Skeletal muscle cell (primary cell): ENCODE data around the gene ADCK2.
A peak's percentile ranks its signal among the peaks of the same experiment; 100 is the strongest.
"Not testable (repeated sequence)": the region's sequence is repeated elsewhere in the genome, so short reads cannot be mapped to it uniquely, and the experiment has no call there.

Experiments used
- DNase-seq: peaks from one replicate; pipeline ENCODE4 v3.0.0-alpha.2; 2010; ENCODE audit warnings: low read depth
- H3K4me3 ChIP-seq: 2 replicates; pipeline ENCODE4 v1.5.1; 2011; ENCODE audit warnings: low read depth, mild to moderate bottlenecking, control low read depth, low read length, moderate library complexity

ADCK2 gene

GRCh38 chr7:140688341-140688740 lies 15.6 kb downstream of the ADCK2 start:
- no peak overlapping the region for H3K4me3 ChIP-seq
- no peak for DNase-seq

GRCh38 chr7:140689199-140690152 lies 16.7 kb downstream of the ADCK2 start:
- no peak for DNase-seq
- no peak overlapping the region for H3K4me3 ChIP-seq

- no peak for DNase-seq
- no peak overlapping the region for H3K4me3 ChIP-seq
Observed at GRCh38 chr7:140691376-140692045, 18.8 kb downstream of the ADCK2 start.

GRCh38 chr7:140693849-140694248 lies 21.1 kb downstream of the ADCK2 start:
- DNase-seq, H3K4me3 ChIP-seq: not testable (repeated sequence)

GRCh38 chr7:140694592-140694991 lies 21.8 kb downstream of the ADCK2 start:
- H3K4me3 ChIP-seq: no peak overlapping the region
- DNase-seq: no peak

- no peak for DNase-seq
- no peak overlapping the region for H3K4me3 ChIP-seq
Observed at GRCh38 chr7:140695381-140695780, 22.6 kb downstream of the ADCK2 start.

- DNase-seq: peak; percentile 74
- H3K4me3 ChIP-seq: peak overlapping the region; percentile 87
Observed at GRCh38 chr7:140696024-140696679, 23.4 kb downstream of the ADCK2 start.

- H3K4me3 ChIP-seq: peak within 1 kb of the TSS; percentile 87
- peak; percentile 36 for DNase-seq
Observed at GRCh38 chr7:140696680-140697446, 24.1 kb downstream of the ADCK2 start, which contains the start of gene NDUFB2. Gene NDUFB2, plus strand, starts transcription at chr7:140696708. Its CDS starts 37 bp downstream, at chr7:140696745.

GRCh38 chr7:140697447-140698143 lies 24.9 kb downstream of the ADCK2 start:
- H3K4me3 ChIP-seq: peak overlapping the region; percentile 87
- peak; percentile 11 for DNase-seq

GRCh38 chr7:140698477-140698876 lies 25.7 kb downstream of the ADCK2 start:
- DNase-seq: no peak
- no peak overlapping the region for H3K4me3 ChIP-seq

GRCh38 chr7:140702774-140703173 lies 30.0 kb downstream of the ADCK2 start:
- DNase-seq: no peak
- H3K4me3 ChIP-seq: no peak overlapping the region

GRCh38 chr7:140704205-140704604 lies 31.5 kb downstream of the ADCK2 start:
- no peak for DNase-seq
- H3K4me3 ChIP-seq: no peak overlapping the region

GRCh38 chr7:140707132-140707531 lies 34.4 kb downstream of the ADCK2 start:
- H3K4me3 ChIP-seq: no peak overlapping the region
- DNase-seq: no peak

- not testable (repeated sequence) for DNase-seq, H3K4me3 ChIP-seq
Observed at GRCh38 chr7:140708764-140709163, 36.0 kb downstream of the ADCK2 start.

GRCh38 chr7:140712392-140712791 lies 39.6 kb downstream of the ADCK2 start:
- not testable (repeated sequence) for DNase-seq, H3K4me3 ChIP-seq

GRCh38 chr7:140714331-140715040 lies 41.7 kb downstream of the ADCK2 start:
- H3K4me3 ChIP-seq: no peak overlapping the region
- DNase-seq: no peak

GRCh38 chr7:140719721-140720120 lies 47.0 kb downstream of the ADCK2 start:
- DNase-seq: no peak
- no peak overlapping the region for H3K4me3 ChIP-seq

GRCh38 chr7:140722254-140722653 lies 49.5 kb downstream of the ADCK2 start:
- DNase-seq: no peak
- H3K4me3 ChIP-seq: no peak overlapping the region
